GM18867 (cell line): Measurements from ENCODE around the gene PPP1R12B.
"Not testable (repeated sequence)": the region's sequence is repeated elsewhere in the genome, so short reads cannot be mapped to it uniquely, and the experiment has no call there.

ENCODE experiments used
- ATAC-seq: cut with Tn5 transposase; IDR thresholded peaks from one replicate; pipeline ENCODE4 v1.9.1; 2021; ENCODE audit warnings: mild to moderate bottlenecking, moderate library complexity; ENCODE audit not compliant: unreplicated experiment

PPP1R12B gene

GRCh38 chr1:202578001-202578504 is 229.6 kb downstream of the PPP1R12B start:
- no peak for ATAC-seq

DNA sequence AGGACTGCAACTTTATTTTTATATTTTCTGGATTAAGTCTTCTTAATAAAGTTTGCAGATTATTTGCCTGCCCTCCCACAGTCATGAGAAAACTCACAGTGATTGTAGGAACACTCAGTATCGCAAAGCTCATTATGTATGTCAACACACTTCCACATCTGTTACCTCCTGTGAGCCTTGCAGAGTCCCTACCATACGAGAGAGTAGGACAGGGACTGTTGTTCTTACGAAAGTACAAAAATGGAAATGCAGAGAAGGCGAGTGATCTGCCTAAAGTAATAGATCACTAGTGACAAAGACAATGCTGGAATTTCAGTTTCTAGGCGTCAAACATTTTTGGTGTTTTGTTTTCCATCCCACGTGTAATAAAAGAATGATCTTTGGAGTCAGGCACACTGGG is 230.1 kb downstream of the PPP1R12B start:
- ATAC-seq = no peak

DNA sequence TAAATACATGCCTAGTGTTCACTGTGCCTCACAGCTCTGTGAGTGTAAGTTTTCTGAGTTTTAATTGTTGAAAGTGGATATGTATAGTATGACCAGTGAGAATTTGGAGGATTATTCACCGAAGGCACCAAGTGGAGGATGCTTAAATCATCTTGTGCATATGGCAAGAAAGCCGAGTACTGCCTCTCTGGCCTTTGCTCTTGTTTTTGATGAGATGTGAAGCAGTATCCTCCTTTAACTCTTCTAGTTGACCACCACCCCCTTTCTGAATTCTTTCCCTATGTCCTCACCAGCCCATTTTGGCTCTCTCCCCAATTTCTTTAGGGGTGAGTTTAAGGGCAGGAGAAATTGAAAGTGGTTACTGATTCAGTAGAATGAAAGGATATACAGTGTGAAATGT is 231.3 kb downstream of the PPP1R12B start:
- no peak for ATAC-seq

DNA sequence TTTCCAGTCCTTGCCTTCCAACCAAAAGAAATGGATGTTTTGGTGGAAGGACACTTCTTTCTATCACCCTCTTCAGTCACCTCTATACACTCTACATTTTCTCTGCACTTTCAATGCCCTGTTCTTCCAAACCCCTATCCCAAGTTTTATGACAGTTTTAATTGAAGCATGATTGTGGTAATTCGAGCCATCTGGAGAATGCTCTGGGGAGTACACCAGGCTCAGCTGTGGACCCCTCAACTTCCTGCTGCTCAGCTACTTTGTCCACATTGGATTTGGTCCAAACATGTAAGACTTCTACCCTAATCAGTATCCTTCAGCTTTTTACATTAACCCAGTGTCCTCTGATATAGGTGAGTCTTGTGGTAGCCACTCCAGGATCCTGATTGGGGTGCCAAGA is 232.1 kb downstream of the PPP1R12B start:
- no peak for ATAC-seq

DNA sequence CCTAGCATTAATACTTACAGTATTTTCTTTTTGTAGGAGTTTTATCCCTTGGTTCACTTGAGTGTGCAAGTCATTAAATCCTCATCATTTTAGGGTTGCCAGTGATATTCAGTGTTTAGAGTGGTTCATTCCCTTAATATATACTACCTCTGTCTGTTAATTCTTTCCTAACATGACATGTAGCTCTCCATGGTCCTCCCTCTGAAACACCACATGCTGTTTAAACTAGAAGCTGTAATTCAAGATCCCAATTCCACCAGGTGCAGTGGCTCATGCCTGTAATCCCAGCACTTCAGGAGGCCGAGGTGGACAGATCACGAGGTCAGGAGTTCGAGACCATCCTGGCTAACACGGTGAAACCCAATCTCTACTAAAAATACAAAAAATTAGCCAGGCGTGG is 233.9 kb downstream of the PPP1R12B start:
- ATAC-seq = not testable (repeated sequence)

DNA sequence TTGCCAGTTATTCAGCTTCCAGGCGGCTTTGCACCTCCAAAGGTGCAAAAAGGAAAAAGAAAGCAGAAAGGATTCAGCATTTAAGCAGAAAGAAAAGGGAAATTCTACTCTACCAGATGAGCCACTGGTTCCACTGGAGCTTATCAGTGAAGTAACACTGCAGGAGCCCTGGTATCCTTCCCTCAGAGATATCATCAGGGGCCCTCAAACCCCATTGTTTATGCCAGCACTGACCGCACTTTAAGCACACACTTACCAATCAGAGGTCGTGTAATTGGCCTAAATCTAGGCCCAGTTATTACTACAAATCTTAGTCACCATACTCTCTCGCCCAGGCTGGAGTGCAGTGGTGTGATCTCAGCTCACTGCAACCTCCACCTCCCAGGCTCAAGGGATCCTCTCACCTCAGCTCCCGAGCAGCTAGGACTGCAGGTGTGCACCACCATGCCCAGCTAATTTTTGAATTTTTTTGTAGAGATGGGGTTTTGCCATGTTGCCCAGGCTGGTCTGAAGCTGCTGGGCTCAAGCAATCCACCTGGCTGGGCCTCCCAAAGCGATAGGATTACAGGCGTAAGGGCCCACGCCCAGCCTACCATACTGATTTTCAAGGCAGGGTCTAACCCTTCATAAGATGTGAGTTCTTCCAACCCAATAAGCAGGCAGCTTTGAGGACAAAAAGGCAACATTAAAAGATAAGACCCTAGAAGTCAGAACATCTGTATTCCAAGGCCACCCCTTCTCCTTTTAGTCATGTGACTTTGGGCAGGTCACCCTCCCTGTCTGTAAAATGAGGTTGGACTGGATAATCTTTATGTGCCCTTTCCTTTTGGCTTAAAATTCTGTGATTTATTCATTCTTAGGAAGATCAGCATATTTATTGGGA is 236.4 kb downstream of the PPP1R12B start:
- ATAC-seq = no peak

- no peak for ATAC-seq
These were observed 237.1 kb downstream of the PPP1R12B start for GRCh38 chr1:202585590-202585933.

- no peak for ATAC-seq
These were observed 237.7 kb downstream of the PPP1R12B start for GRCh38 chr1:202586018-202586821.

DNA sequence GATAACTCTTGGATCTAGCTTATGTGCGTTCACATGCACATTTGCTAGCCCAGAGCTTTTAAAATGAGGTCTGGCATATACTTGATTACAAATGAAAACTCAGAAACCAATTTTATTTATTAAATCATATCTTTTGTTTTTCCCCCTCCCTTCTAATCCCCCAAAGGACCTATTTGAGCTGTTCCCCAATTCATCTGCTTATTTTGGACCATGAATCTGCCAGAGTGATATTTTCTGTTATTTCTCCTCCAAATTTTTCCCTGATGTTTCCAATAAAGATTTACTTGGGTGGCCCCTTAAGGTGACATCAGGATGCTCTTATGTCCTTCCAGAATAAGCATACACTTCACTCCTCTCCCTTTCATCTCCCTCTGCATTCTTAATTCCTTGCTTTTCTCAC is 238.4 kb downstream of the PPP1R12B start:
- ATAC-seq = no peak

GRCh38 chr1:202587859-202588485 is 239.5 kb downstream of the PPP1R12B start:
- ATAC-seq = no peak

DNA sequence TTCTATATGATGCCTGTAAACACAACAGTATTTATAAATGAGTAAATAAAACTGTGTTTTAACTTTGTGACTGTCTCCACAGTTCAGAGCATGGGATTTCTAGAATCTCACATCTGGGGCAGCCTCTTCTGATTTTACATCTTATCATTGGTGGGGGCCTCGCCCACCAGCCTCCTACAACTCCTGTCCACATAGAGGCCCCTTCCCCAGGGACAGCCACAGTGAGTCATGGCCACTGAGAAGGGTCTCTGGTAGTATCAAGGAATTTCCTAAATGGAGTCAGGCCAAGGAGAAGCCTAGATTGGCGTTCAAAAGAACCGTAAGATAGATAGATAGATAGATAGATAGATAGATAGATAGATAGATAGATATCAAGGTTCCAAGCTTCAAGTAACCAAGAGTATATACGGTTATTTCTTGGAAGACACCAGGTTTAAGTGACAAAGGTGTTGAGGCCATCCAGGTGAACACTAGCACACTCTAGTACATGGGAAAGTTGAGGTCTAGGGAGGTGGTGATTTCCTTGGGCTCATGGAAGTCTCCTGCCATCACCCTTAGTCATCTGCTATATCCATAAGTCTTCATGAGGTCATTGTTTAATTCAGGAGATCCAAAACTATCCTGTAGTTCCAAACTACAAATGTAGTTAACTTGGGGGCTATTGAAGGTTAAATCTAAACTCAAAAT is 240.1 kb downstream of the PPP1R12B start:
- no peak for ATAC-seq

GRCh38 chr1:202589190-202589930 is 240.9 kb downstream of the PPP1R12B start:
- no peak for ATAC-seq

DNA sequence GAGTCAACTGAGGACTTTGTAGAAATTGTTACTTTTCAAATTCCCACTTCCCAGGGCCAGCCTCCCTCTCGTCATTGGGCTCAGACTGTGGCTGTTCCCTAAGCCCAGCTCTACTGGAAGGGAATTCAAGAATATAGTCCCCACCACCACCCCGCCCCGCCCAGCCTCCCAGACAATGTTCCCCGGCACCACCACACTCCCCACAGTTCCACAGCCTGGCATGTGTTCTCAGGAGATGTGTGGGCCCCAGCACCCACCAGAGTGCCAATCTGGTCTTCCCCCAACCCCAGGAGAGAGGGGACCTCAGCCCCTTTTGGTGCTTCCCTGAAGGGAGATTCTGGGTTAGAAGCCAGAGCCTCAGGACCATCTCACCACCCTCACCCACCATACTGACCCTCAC is 241.6 kb downstream of the PPP1R12B start:
- no peak for ATAC-seq

DNA sequence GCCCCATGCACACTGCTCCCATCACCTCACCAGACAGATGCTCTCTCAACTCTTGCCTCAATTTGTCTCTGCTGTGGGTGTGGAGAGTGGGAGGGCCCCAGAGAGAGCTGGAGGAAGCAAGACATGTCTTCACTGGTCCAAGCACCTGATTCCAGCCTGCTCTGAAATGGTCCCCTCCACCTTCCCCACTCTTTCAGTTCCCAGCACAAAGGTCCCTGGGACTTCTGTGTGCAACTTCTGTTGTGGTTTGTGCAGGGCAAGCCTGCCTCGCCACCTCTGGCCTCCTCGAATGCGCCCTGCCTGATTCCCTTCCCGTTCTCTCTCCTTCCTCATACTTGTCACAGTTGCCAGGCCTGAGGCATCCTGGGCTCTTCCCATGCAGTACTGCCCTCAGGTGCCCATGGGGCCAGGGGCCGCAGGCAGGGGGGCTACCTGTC is 242.5 kb downstream of the PPP1R12B start:
- no peak for ATAC-seq

DNA sequence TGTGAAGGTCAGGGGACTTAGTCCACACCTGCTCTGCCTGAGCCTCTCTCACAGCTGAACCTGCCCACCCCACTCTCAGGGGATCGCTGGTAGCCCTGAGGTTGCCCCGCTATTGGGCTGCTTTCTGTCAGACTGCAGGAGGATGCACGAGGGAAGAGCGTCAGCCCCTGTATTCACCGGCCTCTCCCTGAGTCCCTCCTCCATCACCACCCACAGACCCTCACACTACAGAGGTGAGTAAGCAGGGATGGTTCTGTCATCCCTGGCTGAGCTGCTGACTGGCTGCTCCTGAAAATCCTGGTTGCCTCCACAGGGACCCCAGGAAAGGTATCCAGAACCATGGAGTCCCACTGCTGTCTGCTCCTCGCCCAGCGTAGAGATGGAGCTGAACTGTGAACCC is 243.0 kb downstream of the PPP1R12B start:
- no peak for ATAC-seq

DNA sequence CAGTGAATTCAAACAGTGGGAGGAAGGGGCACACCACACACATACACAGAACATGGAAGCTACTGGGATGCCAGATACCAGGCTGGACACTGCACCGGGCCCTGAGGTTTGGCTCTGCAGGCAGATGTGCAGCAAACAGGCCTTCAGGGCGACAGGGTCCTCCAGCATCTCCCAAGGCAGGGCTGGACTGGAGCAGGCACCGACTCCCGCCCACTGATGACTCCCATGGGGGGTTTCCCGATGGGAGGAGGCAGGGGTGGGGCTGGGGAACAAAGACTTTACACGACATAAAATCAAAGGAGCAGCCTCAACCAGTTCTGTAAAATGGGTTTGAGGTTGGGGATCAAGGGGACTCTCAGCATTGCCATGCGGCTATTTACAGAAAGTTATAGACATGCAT is 243.6 kb downstream of the PPP1R12B start:
- ATAC-seq = no peak

GRCh38 chr1:202593845-202594244 is 245.3 kb downstream of the PPP1R12B start:
- ATAC-seq = no peak

DNA sequence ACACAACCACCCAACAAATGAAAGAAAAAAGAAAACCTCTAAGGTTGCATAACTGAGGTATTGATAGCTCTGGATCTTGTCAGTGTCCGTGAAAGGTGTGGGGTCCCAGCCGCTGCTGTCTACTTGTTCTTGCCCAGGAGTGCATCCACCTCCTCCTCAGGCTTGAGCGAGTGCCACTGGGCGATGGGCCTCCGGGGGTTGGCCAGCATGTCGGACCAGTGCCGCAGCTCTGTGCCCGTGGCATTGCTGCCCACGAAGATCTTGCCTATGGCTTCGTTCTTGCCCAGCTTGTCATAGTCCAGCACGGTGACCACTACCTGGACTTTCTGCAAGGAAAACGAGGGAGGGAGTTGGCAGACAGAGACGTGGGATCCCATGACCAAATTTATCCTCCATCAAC is 248.1 kb downstream of the PPP1R12B start:
- ATAC-seq = no peak

DNA sequence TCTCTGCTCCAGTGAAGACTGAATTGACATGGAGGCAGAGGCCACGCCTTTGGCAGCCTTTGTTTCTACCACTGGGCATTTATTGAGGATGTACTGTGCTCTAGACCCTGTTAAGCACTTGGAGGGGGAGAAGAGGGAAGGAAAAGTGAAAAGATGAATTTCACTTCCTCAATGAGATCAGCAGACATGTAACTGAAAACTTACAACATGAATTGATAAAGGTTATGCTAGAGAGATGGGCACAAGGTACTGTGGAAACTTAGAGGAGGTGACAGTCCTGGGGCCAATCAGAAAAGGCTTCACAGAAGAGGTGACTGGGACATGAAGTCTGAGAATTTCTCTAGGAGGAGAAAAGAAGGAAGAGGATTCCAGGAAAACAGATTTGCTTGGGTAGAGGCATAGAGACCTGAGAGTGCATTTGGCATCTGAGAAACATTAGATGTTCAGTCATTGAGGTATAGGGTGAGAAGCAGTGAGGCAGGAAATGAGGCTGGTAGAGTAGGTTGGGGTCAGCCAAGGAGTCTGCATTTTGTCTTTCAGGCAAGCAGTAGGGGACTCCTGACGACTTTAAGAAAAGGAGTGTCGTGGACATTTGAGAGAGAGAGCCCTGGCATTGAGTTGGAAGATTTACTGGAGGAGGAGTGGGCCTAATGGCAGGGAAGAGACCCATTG is 248.7 kb downstream of the PPP1R12B start:
- ATAC-seq = no peak
